Stimulated activated CD8-positive, alpha-beta memory T cell treated with anti-CD3 and anti-CD28 coated beads, Interleukin-15, amount 100 ng/mL, for 24 hours (primary cell): ENCODE data around the gene CCDC102A.

Source experiments
- DNase-seq: peaks from one replicate; pipeline ENCODE4 v3.0.0-alpha.2; 2020; ENCODE audit warnings: low read depth

CCDC102A gene

GRCh38 chr16:57518520-57518919, 17.9 kb downstream of the CCDC102A start:
- no peak for DNase-seq

GRCh38 chr16:57517397-57518367, 18.7 kb downstream of the CCDC102A start:
- no peak for DNase-seq

- DNase-seq = no peak
Measured at GRCh38 chr16:57516773-57517172, 19.6 kb downstream of the CCDC102A start.

DNA sequence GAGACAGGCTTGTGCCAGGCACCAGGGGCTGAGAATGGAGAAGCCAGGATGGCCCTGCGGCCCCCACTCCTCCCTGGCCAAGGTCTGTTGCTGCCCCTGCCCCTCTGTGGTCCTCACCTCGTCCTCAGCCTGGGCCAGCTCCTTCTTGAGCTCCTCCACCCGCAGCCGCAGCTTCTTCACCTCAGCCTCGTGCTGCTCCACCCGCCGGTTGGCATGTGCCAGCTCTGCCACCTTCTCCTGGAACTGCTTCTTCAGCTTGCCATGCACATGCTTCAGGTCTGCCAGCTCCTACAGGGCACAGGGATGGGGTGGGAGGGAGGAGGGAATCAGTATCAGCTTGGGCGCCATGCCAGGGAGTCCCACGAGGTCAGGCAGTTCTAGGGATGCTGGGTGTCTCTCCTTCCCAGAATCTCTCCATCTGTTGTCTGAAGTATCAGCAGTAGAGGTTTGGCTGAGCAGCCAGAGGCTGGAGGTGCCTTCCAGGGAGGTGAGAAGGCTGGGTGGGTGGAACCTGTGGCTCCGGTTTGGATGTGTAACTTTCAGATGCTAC, 20.1 kb downstream of the CCDC102A start:
- no peak for DNase-seq

GRCh38 chr16:57514791-57515600, 21.4 kb downstream of the CCDC102A start:
- DNase-seq = no peak

DNA sequence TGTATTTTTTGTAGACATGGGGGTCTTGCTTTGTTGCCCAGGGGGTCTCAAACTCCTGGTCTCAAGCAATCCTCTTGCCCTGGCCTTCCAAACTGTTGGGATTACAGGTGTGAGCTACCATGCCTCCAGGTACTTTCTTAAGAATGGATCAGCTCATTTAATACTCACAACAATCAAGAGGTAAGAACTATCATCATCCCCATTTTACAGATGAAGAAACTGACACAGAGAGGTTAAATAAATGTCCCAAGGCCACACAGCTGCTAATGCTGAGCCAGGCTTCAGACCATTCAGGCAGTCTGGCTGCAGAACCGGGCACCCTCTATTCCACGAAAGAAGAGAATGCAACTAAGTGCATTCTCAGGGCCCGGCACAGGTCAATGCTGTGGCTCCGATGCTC, 22.0 kb downstream of the CCDC102A start:
- no peak for DNase-seq

DNA sequence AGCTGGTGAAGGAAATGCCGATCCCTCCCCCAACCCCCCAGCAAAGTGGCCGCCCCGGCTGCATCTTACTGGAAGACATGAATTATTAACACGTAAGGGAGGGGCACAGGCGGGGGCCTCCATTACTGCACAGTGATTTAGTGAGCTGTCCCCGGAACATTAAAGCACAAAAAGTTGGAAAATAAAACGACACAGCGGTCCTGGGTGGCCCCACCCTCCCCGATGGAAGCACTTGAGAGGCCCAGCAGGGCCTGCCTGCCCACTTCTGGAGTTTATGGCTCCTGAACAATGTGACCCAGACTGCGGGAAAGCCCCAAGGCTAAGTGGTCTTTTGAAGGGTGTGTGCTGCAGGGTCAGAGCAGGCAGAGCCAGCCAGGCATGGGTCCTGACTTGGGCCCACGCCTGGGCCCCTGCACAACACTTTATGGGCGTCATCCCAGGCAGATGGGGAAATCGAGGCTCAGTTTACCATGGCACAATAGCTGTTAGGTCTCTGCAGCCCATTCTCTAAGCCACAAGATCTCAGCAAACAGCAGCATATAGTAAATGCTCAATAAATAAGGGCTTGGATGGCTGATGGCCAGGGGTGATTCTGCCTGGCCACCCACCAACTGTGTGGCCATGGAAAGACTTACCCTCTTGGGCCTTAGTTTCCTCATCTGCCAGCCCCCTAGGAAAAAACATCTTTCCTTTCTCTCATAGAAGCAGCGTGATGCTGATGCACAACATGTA, 22.8 kb downstream of the CCDC102A start:
- no peak for DNase-seq

DNA sequence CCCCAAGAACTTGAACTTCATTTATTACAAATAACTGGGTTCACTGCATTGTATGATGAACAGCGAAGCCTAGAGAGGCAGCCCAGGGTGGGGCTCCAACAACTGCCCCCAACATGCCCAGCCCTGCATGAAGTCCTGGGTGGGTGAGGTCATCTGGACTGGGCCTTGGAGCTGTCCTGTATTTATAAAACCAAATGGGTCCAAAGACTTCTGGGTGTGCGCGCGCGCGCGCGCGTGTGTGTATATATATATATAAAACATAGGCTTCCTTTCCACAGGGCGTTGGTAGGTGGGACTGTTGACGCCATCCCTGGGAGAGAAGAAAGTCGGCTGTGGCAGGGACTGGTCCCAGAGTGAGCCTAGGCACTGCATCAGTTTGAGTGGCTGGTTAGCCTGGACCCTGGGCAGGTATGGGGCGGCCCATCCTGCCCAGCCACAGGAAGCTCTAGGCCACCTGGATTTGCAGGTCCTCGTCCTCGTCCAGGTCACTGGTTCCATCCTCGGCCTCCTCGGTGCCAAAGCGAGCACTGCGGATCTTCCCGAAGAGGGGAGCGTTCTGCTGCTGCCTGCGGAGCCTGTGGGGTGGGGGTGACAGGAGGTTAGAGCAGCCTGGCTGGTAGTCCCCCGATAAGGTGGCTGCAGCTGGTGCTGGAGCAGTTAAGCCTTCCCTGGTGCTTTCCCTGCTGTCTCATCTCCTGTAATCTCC, 23.9 kb downstream of the CCDC102A start:
- DNase-seq = no peak

- DNase-seq = no peak
Measured at GRCh38 chr16:57510016-57510871, 26.1 kb downstream of the CCDC102A start.

- DNase-seq = no peak
Measured at GRCh38 chr16:57509231-57509923, 27.0 kb downstream of the CCDC102A start.

- no peak for DNase-seq
Measured at GRCh38 chr16:57508035-57508425, 28.3 kb downstream of the CCDC102A start.

DNA sequence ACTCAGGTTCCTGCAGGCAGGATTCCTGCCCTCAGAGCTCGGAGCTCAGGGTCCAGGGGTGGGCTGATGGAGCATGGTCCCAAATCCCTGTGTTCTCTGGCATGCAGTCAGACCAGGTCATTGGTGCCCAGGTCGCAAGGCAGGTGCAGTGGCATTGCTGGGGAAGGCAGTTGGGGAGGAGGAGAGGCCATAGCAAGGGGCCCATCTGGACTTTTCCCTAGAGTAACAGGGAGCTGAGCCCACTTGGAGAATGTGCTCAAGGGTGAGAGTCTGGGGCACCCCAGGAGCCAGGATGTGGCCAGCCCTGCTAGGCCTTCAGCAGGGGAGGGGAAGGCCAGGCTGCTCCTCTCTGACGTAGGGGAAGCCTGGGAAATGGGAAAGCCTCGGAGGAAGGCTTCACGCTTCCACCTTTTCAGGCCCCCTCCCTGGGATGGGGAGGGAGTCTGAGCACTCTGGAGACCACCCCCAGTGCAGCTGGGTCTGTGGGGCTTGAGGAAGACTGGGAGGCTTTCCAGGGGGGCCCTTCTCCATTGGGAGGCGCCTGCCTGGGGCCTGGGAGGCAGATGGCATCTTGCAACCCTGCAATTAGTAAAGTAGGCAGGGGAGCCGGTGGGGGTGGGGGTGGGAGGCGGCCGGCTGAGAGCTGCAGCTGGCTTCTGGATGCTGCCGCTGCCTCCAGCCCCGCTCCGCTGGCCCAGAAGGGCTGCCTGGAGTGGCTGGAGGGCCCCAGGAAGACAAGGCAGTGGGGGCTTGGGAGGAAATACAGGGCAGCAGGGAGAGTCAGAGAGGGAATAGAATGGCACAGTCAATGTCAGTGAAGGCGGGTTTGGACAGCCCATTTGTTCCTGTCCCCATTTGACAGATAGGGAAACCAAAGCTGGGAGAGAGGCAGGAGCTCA, 29.0 kb downstream of the CCDC102A start:
- no peak for DNase-seq

- no peak for DNase-seq
Measured at GRCh38 chr16:57505169-57505568, 31.2 kb downstream of the CCDC102A start.

DNA sequence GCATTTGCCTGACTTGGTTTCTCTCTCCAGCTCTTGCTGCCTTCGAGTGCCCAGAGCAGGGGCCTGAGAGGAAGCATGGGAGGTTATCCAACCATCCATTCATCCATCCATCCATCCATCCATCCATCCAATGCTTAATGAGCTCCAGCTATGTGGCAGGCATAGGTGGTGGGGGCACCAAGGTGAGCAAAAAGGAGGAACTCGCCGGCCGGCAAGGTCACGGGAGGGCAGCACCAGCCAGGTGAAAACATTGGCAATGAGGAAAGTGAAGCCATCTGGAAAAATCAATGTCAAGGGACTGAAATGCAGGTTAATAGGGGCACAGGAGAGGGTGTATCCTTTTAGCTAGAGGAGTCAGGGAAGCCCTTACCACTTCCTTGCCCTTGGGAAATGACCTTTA, 31.9 kb downstream of the CCDC102A start:
- no peak for DNase-seq

- DNase-seq = no peak
Measured at GRCh38 chr16:57504001-57504400, 32.4 kb downstream of the CCDC102A start.

DNA sequence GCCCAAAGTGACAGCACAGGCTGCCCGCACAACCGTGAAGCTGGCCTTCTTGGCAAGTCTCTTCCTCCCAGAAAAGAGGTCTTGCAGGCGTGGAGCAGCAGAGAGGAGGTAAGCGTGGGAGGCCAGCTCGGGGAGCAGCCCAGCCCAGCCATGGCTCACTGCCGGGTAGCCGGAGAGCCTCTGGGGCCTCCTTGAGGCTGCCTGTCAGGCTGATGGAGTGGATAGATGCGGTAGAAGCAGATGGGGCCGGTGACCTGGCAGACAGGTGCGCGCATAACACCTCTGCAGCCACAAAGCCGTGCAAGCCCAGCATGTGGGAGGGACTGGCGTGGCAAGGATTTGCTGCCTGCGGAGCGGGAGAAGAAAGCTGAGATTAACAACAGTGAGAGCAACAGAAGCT, 33.0 kb downstream of the CCDC102A start:
- DNase-seq = no peak

DNA sequence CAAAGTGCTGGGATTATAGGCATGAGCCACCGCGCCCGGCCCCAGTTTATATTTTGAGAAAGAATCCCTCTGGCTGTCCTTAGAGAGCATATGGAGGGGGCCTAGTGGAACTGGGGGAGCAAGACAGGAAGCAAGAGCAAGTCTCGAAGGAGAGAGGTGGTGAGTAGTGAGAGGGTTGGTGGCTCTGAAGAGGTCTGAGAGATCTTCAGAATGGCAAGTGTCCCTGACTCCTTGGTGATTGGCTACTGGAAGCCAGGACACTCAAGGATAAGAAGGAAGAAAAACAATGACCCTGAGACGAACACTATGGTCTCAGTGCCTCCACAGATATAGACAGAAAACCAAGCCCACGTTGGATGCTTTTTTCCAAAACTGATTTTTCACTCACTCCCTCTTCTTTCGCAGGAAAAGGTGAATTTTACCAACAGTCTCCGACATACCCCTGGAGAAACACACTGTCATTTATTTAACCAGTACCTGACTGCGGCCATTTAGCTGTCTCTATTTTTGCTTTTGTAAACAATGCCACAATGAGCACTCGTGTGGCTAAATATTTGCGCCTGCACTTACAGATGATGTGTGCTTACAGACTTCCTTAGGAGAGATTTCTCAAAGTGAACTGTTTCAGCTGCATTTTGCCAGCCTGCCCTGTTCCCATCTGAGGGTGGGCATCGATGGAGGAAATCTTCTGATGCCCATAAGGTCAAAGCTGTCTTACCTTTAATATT, 34.2 kb downstream of the CCDC102A start:
- no peak for DNase-seq

DNA sequence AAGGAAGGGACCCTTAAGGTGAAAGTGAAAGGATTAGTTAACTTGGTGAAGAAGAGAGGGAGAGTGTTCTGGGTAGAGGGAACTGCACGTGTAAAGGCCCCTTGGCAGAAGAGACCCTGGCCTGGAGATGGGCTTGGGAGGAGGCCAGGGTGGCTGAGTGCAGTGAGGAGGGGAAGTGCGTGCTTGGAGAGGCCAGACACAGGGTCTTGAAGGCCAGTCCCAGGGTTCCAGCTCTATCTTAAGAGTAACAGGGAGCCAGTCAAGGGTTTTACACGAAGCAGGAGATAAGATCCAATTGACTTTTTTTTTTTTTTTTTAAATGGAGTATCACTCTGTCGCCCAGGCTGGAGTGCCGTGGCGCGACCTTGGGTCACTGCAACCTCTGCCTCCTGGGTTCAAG, 34.9 kb downstream of the CCDC102A start:
- no peak for DNase-seq
